OCI-M1 (cell line): ENCODE results near the gene ZNF189.

ENCODE experiments used
- DNase-seq: peaks from one replicate; lab custom pipeline; 2025; lab: John Stamatoyannopoulos, UW

Gene ZNF189

GRCh38 chr9:101398068-101398929 lies at the start of gene ZNF189, which contains the start of gene MRPL50:
Gene ZNF189 (plus strand): TSS chr9:101398851. CDS start chr9:101399157, 306 bp downstream.
Gene MRPL50 (minus strand): TSS chr9:101398618. CDS start chr9:101398592, 26 bp downstream.
- peak; percentile 99 for DNase-seq

- DNase-seq, result no peak
Measured at GRCh38 chr9:101350285-101350684, 48.4 kb upstream of the ZNF189 start.

GRCh38 chr9:101352892-101353463 lies 45.7 kb upstream of the ZNF189 start:
- DNase-seq, result no peak

- DNase-seq, result no peak
Measured at GRCh38 chr9:101353683-101354082, 45.0 kb upstream of the ZNF189 start.

GRCh38 chr9:101354143-101354764 lies 44.4 kb upstream of the ZNF189 start:
- no peak for DNase-seq

- no peak for DNase-seq
Measured at GRCh38 chr9:101354765-101355708, 43.6 kb upstream of the ZNF189 start.

- no peak for DNase-seq
Measured at GRCh38 chr9:101356619-101357018, 42.0 kb upstream of the ZNF189 start.

GRCh38 chr9:101359679-101360078 lies 39.0 kb upstream of the ZNF189 start:
- no peak for DNase-seq

- no peak for DNase-seq
Measured at GRCh38 chr9:101360647-101361046, 38.0 kb upstream of the ZNF189 start.

- DNase-seq, result peak; percentile 9
Measured at GRCh38 chr9:101362450-101362849, 36.2 kb upstream of the ZNF189 start.

GRCh38 chr9:101365181-101365580 lies 33.5 kb upstream of the ZNF189 start:
- peak; percentile 27 for DNase-seq

- peak; percentile 67 for DNase-seq
Measured at GRCh38 chr9:101366038-101366756, 32.5 kb upstream of the ZNF189 start.

GRCh38 chr9:101367323-101367722 lies 31.3 kb upstream of the ZNF189 start:
- no peak for DNase-seq

GRCh38 chr9:101369286-101369685 lies 29.4 kb upstream of the ZNF189 start:
- no peak for DNase-seq

GRCh38 chr9:101369884-101370531 lies 28.6 kb upstream of the ZNF189 start:
- DNase-seq, result peak; percentile 24

- DNase-seq, result no peak
Measured at GRCh38 chr9:101371813-101372212, 26.8 kb upstream of the ZNF189 start.

- DNase-seq, result peak; percentile 79
Measured at GRCh38 chr9:101372327-101373118, 26.1 kb upstream of the ZNF189 start.

- DNase-seq, result no peak
Measured at GRCh38 chr9:101375546-101375945, 23.1 kb upstream of the ZNF189 start.

- no peak for DNase-seq
Measured at GRCh38 chr9:101376111-101376848, 22.4 kb upstream of the ZNF189 start.
